AG04449 (cell line): ENCODE measurements around the gene XRCC1.

Experiments used
- CTCF ChIA-PET: fragments of 350-600 bp; formaldehyde crosslinking; extraction: SDS; loops from one replicate; lab custom pipeline; 2021; ENCODE audit warnings: antibody characterized with exemption; lab: Yijun Ruan, JAX
- POLR2A ChIA-PET: fragments of 400-600, 350-600 bp; formaldehyde crosslinking; extraction: SDS; loops from one replicate; lab custom pipeline; 2020; ENCODE audit warnings: antibody characterized with exemption, inconsistent platforms; lab: Yijun Ruan, JAX
- DNase-seq: peaks from one replicate; pipeline ENCODE4 v3.0.0-alpha.2; 2010; ENCODE audit warnings: low read depth, low spot score
- H3K4me3 ChIP-seq: 2 replicates; pipeline ENCODE4 v1.5.1; 2011; ENCODE audit warnings: low read depth, mild to moderate bottlenecking, control low read depth, low read length
- TF ChIP-seq, protein P1 (sequence below): IDR thresholded peaks from one replicate; pipeline ENCODE4 v1.5.1; 2011; ENCODE audit warnings: mild to moderate bottlenecking, moderate library complexity, low read length, control low read depth, inconsistent platforms; ENCODE audit not compliant: insufficient read depth; ENCODE audit errors: missing control alignments

XRCC1 gene, protein sequence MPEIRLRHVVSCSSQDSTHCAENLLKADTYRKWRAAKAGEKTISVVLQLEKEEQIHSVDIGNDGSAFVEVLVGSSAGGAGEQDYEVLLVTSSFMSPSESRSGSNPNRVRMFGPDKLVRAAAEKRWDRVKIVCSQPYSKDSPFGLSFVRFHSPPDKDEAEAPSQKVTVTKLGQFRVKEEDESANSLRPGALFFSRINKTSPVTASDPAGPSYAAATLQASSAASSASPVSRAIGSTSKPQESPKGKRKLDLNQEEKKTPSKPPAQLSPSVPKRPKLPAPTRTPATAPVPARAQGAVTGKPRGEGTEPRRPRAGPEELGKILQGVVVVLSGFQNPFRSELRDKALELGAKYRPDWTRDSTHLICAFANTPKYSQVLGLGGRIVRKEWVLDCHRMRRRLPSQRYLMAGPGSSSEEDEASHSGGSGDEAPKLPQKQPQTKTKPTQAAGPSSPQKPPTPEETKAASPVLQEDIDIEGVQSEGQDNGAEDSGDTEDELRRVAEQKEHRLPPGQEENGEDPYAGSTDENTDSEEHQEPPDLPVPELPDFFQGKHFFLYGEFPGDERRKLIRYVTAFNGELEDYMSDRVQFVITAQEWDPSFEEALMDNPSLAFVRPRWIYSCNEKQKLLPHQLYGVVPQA

DNA sequence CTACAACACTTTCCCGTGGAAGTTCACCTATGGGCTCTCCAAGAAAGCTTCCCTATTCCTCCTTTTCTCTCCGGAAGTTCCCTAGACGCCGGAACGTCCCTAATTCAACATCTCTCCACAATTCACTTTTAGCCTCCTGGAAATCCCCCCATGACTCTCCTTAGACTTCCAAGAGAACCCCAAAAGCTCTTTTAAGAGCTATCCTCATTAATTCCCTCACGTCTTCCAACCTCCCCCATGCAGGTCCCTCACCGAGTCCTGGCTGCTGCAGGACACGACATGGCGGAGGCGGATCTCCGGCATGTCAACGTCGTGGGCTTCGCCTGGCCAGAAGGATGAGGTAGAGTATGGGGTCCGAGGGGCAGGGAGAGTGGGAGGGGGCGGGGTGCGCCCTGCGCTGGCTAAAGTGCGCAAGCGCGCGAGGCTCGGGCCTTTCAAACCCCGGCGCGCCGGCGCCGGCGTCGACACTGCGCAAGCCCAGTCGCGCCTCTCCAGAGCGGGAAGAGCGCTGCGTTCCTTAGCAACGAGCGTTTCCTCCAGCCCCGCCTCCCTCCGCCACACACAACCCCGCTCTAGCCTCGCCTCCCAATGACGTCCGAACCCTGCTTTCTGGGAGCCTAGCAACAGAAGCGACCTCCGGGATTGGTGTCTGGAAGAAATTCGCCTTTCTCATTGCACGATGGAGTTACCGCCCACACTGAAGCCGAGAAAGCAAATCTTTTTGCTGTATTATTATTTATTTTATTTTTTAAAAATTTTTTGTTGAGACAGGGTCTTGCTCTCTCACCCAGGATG lies at the start of gene XRCC1, which contains the start of gene PINLYP:
Gene XRCC1 (minus strand): TSS at position 372 of the 795 bp plus-strand sequence. CDS start 69 bp downstream, at position 303.
Gene PINLYP (plus strand): TSS at position 646 of the 795 bp plus-strand sequence. CDS start 1,391 bp downstream, outside the sequence.
- H3K4me3 ChIP-seq = peak within 1 kb of the TSS; percentile 92
- POLR2A ChIA-PET = interaction anchor here (0.7 to 0.8 kb wide), 2 partner anchors 9 to 19 kb away, joined by 3 to 4 read pairs; no protein-coding TSS in a partner anchor
- DNase-seq = peak; percentile 80
- CTCF ChIA-PET = interaction anchor here (0.6 to 2.7 kb wide), 7 partner anchors 9 to 128 kb away, joined by 3 to 21 read pairs (median 4); no protein-coding TSS in a partner anchor
- TF ChIP-seq, protein P1, sequence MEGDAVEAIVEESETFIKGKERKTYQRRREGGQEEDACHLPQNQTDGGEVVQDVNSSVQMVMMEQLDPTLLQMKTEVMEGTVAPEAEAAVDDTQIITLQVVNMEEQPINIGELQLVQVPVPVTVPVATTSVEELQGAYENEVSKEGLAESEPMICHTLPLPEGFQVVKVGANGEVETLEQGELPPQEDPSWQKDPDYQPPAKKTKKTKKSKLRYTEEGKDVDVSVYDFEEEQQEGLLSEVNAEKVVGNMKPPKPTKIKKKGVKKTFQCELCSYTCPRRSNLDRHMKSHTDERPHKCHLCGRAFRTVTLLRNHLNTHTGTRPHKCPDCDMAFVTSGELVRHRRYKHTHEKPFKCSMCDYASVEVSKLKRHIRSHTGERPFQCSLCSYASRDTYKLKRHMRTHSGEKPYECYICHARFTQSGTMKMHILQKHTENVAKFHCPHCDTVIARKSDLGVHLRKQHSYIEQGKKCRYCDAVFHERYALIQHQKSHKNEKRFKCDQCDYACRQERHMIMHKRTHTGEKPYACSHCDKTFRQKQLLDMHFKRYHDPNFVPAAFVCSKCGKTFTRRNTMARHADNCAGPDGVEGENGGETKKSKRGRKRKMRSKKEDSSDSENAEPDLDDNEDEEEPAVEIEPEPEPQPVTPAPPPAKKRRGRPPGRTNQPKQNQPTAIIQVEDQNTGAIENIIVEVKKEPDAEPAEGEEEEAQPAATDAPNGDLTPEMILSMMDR = no peak

DNA sequence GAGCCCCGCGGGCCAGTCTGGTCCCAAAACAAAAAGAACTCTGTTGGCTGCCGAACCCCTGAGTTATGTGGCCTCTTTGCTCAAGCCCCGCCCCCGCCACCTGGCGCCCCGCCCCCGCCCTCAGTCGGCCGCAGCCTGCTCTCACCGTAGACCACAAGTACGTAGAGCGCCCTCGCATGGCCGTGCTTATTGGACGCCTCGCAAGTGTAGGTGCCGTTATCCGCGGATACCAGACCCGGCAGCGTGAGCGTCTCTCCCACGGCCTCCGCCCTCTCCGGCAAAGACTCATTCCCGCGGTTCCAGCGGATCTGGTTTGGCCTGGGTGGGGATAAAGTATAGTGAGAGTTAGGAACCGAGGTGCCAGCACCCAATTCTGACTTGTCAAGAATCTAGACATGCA lies 49.6 kb upstream of the XRCC1 start:
- ChIA-PET CTCF (no interaction called here), POLR2A (no interaction called here)
- no peak overlapping the region for H3K4me3 ChIP-seq
- no peak for DNase-seq
- TF ChIP-seq, protein P1 = no peak

DNA sequence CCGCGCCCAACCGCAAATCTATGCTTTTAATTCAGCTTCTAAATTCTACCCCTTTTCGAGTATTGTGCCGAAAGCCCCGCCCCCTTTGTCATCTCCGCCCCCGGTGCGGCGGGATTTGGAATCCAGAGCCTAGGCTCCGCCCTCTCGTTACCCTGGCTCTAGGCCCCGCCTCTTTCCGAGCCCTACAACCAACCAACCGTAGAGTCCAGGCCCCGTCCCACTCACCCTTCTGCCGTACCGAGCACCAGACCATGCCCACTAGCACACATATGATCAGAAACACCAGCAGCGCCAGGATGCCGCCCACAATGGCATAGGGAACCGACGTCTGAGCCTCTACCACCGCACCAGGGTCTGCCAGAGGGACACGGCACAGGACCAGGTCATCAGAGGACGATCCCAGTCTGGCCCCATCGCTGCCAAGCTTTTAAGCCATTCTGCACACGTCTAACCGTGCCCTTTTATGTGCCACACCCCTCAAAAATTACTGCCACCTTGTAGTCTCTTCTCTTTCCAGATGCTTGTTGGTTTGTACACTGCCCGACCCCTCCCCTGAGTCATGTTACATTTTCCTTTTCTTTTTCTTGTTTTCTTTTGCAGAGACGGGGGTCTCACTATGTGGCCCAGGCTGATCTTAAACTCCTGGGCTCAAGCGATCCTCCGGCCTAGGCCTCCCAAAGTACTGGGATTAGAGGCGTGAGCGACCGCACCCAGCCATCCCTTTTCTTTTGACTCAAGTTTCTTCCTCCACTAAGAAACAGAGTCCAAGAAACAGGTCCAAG lies 48.8 kb upstream of the XRCC1 start:
- POLR2A ChIA-PET = no interaction called here
- CTCF ChIA-PET = no interaction called here
- no peak overlapping the region for H3K4me3 ChIP-seq
- DNase-seq = no peak
- TF ChIP-seq, protein P1 = no peak

DNA sequence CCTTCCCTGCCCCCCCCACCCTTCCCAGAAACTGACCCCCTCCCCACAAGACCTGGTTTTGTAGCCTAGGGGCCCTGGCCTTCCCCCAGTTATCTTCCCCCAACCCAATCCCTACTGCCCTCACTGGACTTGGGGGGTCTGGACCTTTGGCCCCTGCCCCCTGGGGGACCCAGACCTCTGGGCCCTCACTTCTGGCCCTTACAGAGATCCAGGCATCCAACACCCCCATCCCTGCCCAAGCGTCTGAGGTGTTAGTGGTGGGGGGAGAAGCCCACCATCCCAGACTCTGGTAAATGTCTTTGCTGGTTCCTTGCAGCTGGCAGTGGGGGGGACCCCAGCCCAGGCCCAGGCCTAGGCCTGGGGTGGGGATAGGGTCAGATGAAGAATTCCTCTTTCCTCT lies 47.6 kb upstream of the XRCC1 start:
- TF ChIP-seq, protein P1 = no peak
- no peak for DNase-seq
- CTCF ChIA-PET = no interaction called here
- POLR2A ChIA-PET = no interaction called here
- no peak overlapping the region for H3K4me3 ChIP-seq

DNA sequence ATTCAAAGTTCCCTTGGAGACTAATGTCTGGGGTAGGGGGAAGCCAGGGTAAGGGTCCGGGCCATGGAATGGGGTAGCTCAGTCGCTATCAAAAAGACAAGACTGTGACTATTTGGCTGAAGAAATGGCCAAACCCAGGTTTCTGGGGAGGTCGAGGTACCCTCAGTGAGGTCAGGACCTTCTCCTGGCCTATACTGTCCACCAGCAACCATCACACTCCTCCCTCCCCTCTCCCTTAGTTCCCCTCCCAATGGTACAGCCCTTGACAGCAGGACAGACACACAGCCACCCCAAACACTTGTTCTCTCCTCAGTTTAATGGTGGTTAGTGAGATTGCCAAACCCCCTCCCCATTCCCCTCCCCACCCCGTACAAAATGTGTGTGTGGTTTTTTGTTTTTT lies 46.7 kb upstream of the XRCC1 start:
- POLR2A ChIA-PET = no interaction called here
- TF ChIP-seq, protein P1 = no peak
- no peak for DNase-seq
- CTCF ChIA-PET = interaction anchor here (0.6 kb wide), 1 partner anchor 87 kb away, joined by 3 read pairs; no protein-coding TSS in a partner anchor
- no peak overlapping the region for H3K4me3 ChIP-seq
